Activated B cell treated with CpG ODN at 0.5 μM for 24 hours (primary cell): ENCODE data around the gene SOS1. TPM values are rescaled to one million over a fixed set of nuclear protein-coding genes. Genes with fewer than 3 reads are reported as not detected.

Experiments
- ATAC-seq: fragments of 200-7000 bp; cut with Tn5 transposase; one replicate; pipeline ENCODE4 v1.10.0; 2021; ENCODE audit warnings: low read depth, mild to moderate bottlenecking, moderate library complexity
- CTCF ChIA-PET: fragments of 350-600 bp; sonication (Branson Sonifier 250); formaldehyde crosslinking; loops from one replicate; lab custom pipeline; 2021; ENCODE audit warnings: antibody characterized with exemption; lab: Charles Lee
- POLR2A ChIA-PET: fragments of 350-600 bp; sonication (Branson Sonifier 250); formaldehyde crosslinking; loops from one replicate; lab custom pipeline; 2021; ENCODE audit warnings: antibody characterized with exemption; lab: Charles Lee
- DNase-seq: peaks from one replicate; pipeline ENCODE4 v3.0.0; 2022
- H3K27ac Mint-ChIP-seq: one replicate; pipeline ENCODE4 v1.8.0; 2020; ENCODE audit warnings: mixed read lengths
- H3K27me3 Mint-ChIP-seq: one replicate; pipeline ENCODE4 v1.8.0; 2021; ENCODE audit warnings: mixed read lengths
- H3K36me3 Mint-ChIP-seq: one replicate; pipeline ENCODE4 v1.8.0; 2021; ENCODE audit warnings: low read depth, mixed read lengths
- H3K4me1 Mint-ChIP-seq: one replicate; pipeline ENCODE4 v1.8.0; 2021; ENCODE audit warnings: mixed read lengths
- H3K4me3 Mint-ChIP-seq: one replicate; pipeline ENCODE4 v1.8.0; 2020; ENCODE audit warnings: mild to moderate bottlenecking, mixed read lengths
- H3K9me3 Mint-ChIP-seq: one replicate; pipeline ENCODE4 v1.8.0; 2020; ENCODE audit warnings: mixed read lengths
- intact Hi-C: fragments of 100-400 bp; cut with micrococcal nuclease; formaldehyde crosslinking; loops from one replicate; pipeline ENCODE4 v1.15.1; 2024
- total RNA-seq: library from RNA; stranded (reverse); gene quantifications from 2 replicates; pipeline ENCODE4 v1.2.3, GENCODE V29; 2022
- TF ChIP-seq, protein P1 (sequence below): fragments of 200-600 bp; IDR thresholded peaks from one replicate; pipeline ENCODE4 v1.8.0; 2022; ENCODE audit warnings: antibody characterized with exemption, mild to moderate bottlenecking

The SOS1 gene
- total RNA-seq, 1 donor from 2014 or later: 51.9 TPM

- peak; percentile 67 for ATAC-seq
- peaks cover 56% of the 10 kb centered on the region for H3K4me1 Mint-ChIP-seq
- DNase-seq: peak; percentile 93
- H3K9me3 Mint-ChIP-seq: no peaks in the 10 kb centered on the region
- CTCF ChIA-PET: interaction anchor here (0.6 to 6.3 kb wide), 13 partner anchors 9 to 606 kb away, joined by 3 to 56 read pairs (median 3); no protein-coding TSS in a partner anchor
- H3K4me3 Mint-ChIP-seq: peak overlapping the region; percentile 90
- peak overlapping the region; percentile 92 for H3K27ac Mint-ChIP-seq
- intact Hi-C loops: loop anchor here (1.0 to 10.0 kb wide), 8 partner anchors 17 to 1472 kb away; partner anchors contain the start of genes ATL2, HNRNPLL and SRSF7
- POLR2A ChIA-PET: interaction anchor here (0.6 to 2.9 kb wide), 12 partner anchors 9 to 408 kb away, joined by 3 to 52 read pairs (median 8); partner anchors contain the start of gene SRSF7
- peaks cover 10% of the 10 kb centered on the region for H3K36me3 Mint-ChIP-seq
- TF ChIP-seq, protein P1, sequence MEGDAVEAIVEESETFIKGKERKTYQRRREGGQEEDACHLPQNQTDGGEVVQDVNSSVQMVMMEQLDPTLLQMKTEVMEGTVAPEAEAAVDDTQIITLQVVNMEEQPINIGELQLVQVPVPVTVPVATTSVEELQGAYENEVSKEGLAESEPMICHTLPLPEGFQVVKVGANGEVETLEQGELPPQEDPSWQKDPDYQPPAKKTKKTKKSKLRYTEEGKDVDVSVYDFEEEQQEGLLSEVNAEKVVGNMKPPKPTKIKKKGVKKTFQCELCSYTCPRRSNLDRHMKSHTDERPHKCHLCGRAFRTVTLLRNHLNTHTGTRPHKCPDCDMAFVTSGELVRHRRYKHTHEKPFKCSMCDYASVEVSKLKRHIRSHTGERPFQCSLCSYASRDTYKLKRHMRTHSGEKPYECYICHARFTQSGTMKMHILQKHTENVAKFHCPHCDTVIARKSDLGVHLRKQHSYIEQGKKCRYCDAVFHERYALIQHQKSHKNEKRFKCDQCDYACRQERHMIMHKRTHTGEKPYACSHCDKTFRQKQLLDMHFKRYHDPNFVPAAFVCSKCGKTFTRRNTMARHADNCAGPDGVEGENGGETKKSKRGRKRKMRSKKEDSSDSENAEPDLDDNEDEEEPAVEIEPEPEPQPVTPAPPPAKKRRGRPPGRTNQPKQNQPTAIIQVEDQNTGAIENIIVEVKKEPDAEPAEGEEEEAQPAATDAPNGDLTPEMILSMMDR: no peak
- H3K27me3 Mint-ChIP-seq: no peaks in the 10 kb centered on the region
Measured at GRCh38 chr2:39124000-39124745, 3.3 kb upstream of the SOS1 start.

GRCh38 chr2:39123436-39123999 is 2.7 kb upstream of the SOS1 start:
- no peak for ATAC-seq
- ChIA-PET CTCF (interaction anchor here (0.6 to 6.3 kb wide), 6 partner anchors 9 to 105 kb away, joined by 3 to 56 read pairs (median 6); no protein-coding TSS in a partner anchor), POLR2A (interaction anchor here (0.6 to 2.9 kb wide), 9 partner anchors 10 to 372 kb away, joined by 3 to 52 read pairs (median 10); partner anchors contain the start of gene SRSF7)
- peak overlapping the region; percentile 92 for H3K27ac Mint-ChIP-seq
- no peaks in the 10 kb centered on the region for H3K9me3 Mint-ChIP-seq
- H3K4me1 Mint-ChIP-seq: peaks cover 57% of the 10 kb centered on the region
- no peaks in the 10 kb centered on the region for H3K27me3 Mint-ChIP-seq
- intact Hi-C loops: loop anchor here (5.0 to 10.0 kb wide), 2 partner anchors 519 to 1471 kb away; partner anchors contain the start of gene HNRNPLL
- TF ChIP-seq, protein P1: no peak
- DNase-seq: no peak
- H3K36me3 Mint-ChIP-seq: peaks cover 10% of the 10 kb centered on the region
- H3K4me3 Mint-ChIP-seq: peak overlapping the region; percentile 90

GRCh38 chr2:39121523-39122063 is 742 bp upstream of the SOS1 start:
- ChIA-PET POLR2A (interaction anchor here (1.1 to 4.1 kb wide), 6 partner anchors 8 to 371 kb away, joined by 4 to 46 read pairs (median 13); partner anchors contain the start of gene SRSF7), CTCF (interaction anchor here (0.8 to 6.5 kb wide), 5 partner anchors 60 to 608 kb away, joined by 3 to 159 read pairs (median 6); no protein-coding TSS in a partner anchor)
- Mint-ChIP-seq H3K36me3 (peaks cover 18% of the 10 kb centered on the region), H3K4me3 (peak overlapping the region; percentile 94), H3K9me3 (no peaks in the 10 kb centered on the region), H3K4me1 (peaks cover 55% of the 10 kb centered on the region), H3K27ac (peak overlapping the region; percentile 97), H3K27me3 (no peaks in the 10 kb centered on the region)
- TF ChIP-seq, protein P1: no peak
- intact Hi-C loops: loop anchor here (2.0 to 10.0 kb wide), 3 partner anchors 63 to 1469 kb away; partner anchors contain the start of gene HNRNPLL
- no peak for ATAC-seq
- DNase-seq: no peak

DNA sequence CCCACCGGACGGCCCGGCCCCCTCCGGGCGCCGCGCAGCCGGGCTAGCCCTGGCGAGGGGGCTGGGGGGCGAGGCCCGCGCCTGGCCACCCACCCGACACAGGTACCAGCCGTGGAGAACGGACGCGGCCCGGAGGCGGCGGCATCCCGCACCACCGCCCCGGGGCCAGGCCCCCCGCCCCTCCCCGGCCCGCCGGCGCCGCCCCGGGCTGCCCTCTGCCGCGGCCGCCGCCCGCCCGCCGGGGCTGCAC is 405 bp downstream of the SOS1 start:
- POLR2A ChIA-PET: interaction anchor here (0.9 to 4.1 kb wide), 12 partner anchors 9 to 370 kb away, joined by 3 to 46 read pairs (median 6); partner anchors contain the start of genes MAP4K3 and SRSF7
- DNase-seq (no peak), ATAC-seq (peak; percentile 11)
- Mint-ChIP-seq H3K4me1 (peaks cover 62% of the 10 kb centered on the region), H3K27ac (no peak overlapping the region), H3K9me3 (no peaks in the 10 kb centered on the region), H3K27me3 (no peaks in the 10 kb centered on the region), H3K4me3 (no peak overlapping the region), H3K36me3 (peaks cover 28% of the 10 kb centered on the region)
- TF ChIP-seq, protein P1: no peak
- intact Hi-C loops: loop anchor here (1.0 to 10.0 kb wide), 5 partner anchors 62 to 1468 kb away; partner anchors contain the start of gene HNRNPLL
- CTCF ChIA-PET: interaction anchor here (0.8 to 6.5 kb wide), 12 partner anchors 9 to 610 kb away, joined by 3 to 159 read pairs (median 4); no protein-coding TSS in a partner anchor
